ENCODE results near the gene CADM2. TPM values are rescaled to one million over a fixed set of nuclear protein-coding genes. Genes with fewer than 3 reads are reported as not detected.

CADM2 gene
- total RNA-seq, 1 donor from 2014 or later = not detected

GRCh38 chr3:86056032-86056431, 1097.2 kb downstream of the CADM2 start:
- DNase-seq (ENCODE audit: extremely low read depth, low read depth, low spot score) = no peak

GRCh38 chr3:86056962-86057361, 1098.2 kb downstream of the CADM2 start:
- no peak for DNase-seq (ENCODE audit: extremely low read depth, low read depth, low spot score)

- DNase-seq (ENCODE audit: extremely low read depth, low read depth, low spot score) = no peak
Observed at GRCh38 chr3:86073799-86074198, 1115.0 kb downstream of the CADM2 start.

- DNase-seq (ENCODE audit: extremely low read depth, low read depth, low spot score) = no peak
Observed at GRCh38 chr3:86087160-86087871, 1128.5 kb downstream of the CADM2 start.

- no peak for DNase-seq (ENCODE audit: extremely low read depth, low read depth, low spot score)
Observed at GRCh38 chr3:86104154-86104553, 1145.4 kb downstream of the CADM2 start.

GRCh38 chr3:86109434-86109833, 1150.6 kb downstream of the CADM2 start:
- no peak for DNase-seq (ENCODE audit: extremely low read depth, low read depth, low spot score)
